Activated T-cell treated with anti-CD3 and anti-CD28 coated beads, Interleukin-2, amount 50 U/mL, for 4 hours (primary cell): ENCODE data around the gene EYA2. TPM values are rescaled to one million over a fixed set of nuclear protein-coding genes. Genes with fewer than 3 reads are reported as not detected.

Experiments
- ATAC-seq, 2 donors: fragments of 200-7000 bp; cut with Tn5 transposase; one replicate each; pipeline ENCODE4 v1.10.0; 2021
- DNase-seq: peaks from one replicate; pipeline ENCODE4 v3.0.0-alpha.2; 2020
- H3K27me3 Mint-ChIP-seq: one replicate; pipeline ENCODE4 v1.8.0; 2021; ENCODE audit warnings: low read depth, mixed read lengths
- H3K36me3 Mint-ChIP-seq: one replicate; pipeline ENCODE4 v1.8.0; 2022; ENCODE audit warnings: mixed read lengths; ENCODE audit not compliant: insufficient read depth
- H3K4me1 Mint-ChIP-seq: one replicate; pipeline ENCODE4 v1.8.0; 2021; ENCODE audit warnings: low read depth, mixed read lengths
- H3K4me3 Mint-ChIP-seq: one replicate; pipeline ENCODE4 v1.8.0; 2021; ENCODE audit warnings: mild to moderate bottlenecking, moderate library complexity, mixed read lengths
- H3K9me3 Mint-ChIP-seq: one replicate; pipeline ENCODE4 v1.8.0; 2021; ENCODE audit warnings: mixed read lengths
- total RNA-seq, 3 donors: library from RNA; stranded (reverse); gene quantifications; one replicate each; pipeline ENCODE4 v1.2.1, GENCODE V29; 2021

EYA2 gene
- total RNA-seq, 3 donors from 2014 or later: not detected

DNA sequence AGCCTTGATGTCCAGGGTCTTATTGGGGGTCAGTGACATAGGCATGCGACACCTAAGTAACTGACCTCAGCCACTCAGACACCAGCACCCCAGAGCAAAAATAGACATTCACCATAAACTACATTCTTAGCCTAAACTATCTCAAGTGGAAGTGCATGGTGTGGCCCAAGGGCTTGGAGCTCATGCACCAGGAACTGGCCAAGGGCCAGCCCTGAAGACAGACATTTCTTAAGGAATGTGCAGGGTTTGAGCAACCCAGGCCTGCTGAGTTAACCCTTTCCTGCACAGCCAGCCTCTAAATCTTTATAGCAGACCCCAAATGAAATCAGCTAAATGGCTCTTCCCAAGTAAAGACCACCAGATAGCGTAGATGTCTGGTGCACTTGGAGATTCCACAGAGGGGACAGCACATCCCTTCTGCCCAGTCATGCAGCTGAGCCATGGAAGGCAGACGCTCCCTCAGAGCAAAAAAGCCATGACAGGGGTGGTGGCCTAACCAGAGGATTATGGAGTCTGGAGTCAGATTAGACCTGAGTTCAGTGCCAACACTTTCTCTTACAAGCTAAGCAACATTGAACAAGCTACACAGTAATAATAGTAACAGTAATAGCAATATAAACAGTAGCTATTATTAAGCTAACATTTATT is 239.3 kb downstream of the EYA2 start:
- Mint-ChIP-seq H3K36me3 (no peaks in the 10 kb centered on the region), H3K4me1 (no peaks in the 10 kb centered on the region), H3K27me3 (peaks cover 12% of the 10 kb centered on the region), H3K9me3 (no peaks in the 10 kb centered on the region), H3K4me3 (no peak overlapping the region)
- DNase-seq: no peak
- ATAC-seq: no peak

- Mint-ChIP-seq H3K4me1 (no peaks in the 10 kb centered on the region), H3K27me3 (no peaks in the 10 kb centered on the region), H3K9me3 (no peaks in the 10 kb centered on the region), H3K4me3 (no peak overlapping the region), H3K36me3 (no peaks in the 10 kb centered on the region)
- DNase-seq (no peak), ATAC-seq (no peak)
These were observed 242.1 kb downstream of the EYA2 start for GRCh38 chr20:47136782-47137181.

DNA sequence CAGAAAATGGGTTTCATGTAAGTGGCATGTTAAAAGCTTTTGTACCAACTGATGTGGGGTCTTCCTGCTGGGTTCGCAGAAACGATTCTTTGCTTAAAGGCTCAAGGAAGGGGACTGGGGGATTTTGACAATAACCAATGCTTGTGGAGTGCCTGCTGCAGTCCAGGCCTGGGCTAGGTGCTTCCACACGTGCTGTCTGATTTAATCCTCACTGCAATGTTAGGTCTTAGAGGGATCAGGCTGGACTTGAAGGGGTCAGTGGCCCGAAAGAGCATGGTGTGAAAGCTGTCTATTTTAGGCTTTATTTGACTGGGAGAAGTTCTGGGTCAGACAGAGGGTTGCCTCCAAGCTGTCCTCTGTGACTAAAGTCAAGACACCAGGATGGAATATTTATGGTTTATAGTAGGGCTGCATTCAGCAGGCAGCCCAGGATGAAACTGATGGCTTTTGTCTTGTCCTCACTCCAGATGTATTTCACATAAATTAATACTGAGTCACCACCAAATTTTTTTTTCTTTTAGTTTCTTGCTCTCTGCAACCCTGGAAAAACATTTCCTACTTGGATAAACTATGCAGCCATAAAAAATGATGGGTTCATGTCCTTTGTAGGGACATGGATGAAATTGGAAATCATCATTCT is 242.7 kb downstream of the EYA2 start:
- DNase-seq (no peak), ATAC-seq (no peak)
- no peaks in the 10 kb centered on the region for H3K4me1 Mint-ChIP-seq
- no peaks in the 10 kb centered on the region for H3K9me3 Mint-ChIP-seq
- H3K27me3 Mint-ChIP-seq: no peaks in the 10 kb centered on the region
- H3K36me3 Mint-ChIP-seq: no peaks in the 10 kb centered on the region
- H3K4me3 Mint-ChIP-seq: no peak overlapping the region

DNA sequence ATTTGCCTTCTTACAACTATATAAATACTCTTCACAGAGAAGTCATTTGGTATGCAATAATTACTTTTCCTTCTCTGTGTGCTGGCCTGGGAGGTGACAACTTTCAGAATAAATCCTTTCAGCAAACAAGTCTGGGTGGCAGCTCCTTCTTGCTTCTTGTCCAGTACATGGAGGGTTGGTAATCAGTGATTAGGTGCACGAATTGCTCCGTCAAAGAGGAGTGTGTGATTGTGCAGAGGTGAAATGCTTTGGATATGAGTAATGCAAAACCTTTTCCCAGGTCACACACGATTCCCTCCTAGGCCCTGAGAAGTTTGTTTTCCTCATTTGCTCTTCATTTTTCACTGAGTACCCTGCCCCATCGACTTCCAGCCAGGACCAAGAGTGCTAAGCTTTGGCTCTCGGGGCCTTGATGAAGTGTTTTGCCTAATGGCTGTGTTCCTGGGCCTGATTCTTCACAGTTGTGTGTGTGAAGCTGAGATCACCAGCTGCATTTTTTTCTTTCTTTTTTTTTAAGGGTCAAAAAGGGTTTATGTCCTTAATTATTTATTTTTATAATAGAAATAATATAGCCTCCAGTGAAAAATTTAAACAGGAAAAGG is 245.4 kb downstream of the EYA2 start:
- no peaks in the 10 kb centered on the region for H3K27me3 Mint-ChIP-seq
- no peaks in the 10 kb centered on the region for H3K4me1 Mint-ChIP-seq
- ATAC-seq: no peak
- H3K36me3 Mint-ChIP-seq: no peaks in the 10 kb centered on the region
- no peaks in the 10 kb centered on the region for H3K9me3 Mint-ChIP-seq
- DNase-seq: no peak
- H3K4me3 Mint-ChIP-seq: no peak overlapping the region

GRCh38 chr20:47141350-47141921 is 246.8 kb downstream of the EYA2 start:
- ATAC-seq (no peak), DNase-seq (no peak)
- Mint-ChIP-seq H3K4me3 (no peak overlapping the region), H3K36me3 (no peaks in the 10 kb centered on the region), H3K4me1 (no peaks in the 10 kb centered on the region), H3K27me3 (peaks cover 4% of the 10 kb centered on the region), H3K9me3 (no peaks in the 10 kb centered on the region)

DNA sequence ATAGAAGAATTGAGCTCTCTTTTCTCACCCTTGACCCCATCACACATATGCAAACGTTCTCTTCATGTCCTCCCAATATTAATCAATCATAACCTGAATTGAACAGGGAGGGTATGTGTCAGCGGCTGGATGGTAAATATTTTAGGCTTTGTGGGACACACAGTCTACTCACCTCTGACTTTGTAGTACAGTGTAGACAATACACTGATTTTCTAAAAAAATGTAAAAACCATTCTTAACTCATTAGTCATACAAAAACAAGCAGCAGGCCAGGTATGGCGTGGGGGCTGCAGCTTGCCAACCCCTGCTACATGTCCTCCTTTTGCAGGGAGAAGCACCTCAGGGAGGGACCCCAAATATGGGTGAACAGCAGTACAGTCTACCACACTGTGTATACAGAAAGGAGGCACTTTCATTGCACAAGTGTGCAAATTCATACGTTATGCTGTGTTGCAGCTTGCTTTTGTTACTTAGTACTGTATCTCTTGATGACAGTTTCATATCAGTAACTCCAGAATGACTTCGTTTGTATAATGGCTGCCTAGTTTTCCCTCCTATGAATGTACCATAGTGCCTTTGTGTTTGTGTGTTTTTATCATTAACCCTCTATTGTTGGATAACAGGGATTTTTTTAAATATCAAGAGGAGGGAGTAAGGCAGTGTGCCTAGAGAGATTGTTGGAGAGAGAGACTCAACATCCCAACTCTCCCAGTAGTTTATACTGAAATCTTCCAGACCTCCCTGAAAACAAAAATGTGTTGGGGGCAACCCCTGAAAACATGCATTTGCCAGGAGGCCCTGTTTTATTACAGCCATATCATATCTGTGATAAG is 247.5 kb downstream of the EYA2 start:
- Mint-ChIP-seq H3K9me3 (no peaks in the 10 kb centered on the region), H3K36me3 (no peaks in the 10 kb centered on the region), H3K4me3 (no peak overlapping the region), H3K4me1 (no peaks in the 10 kb centered on the region), H3K27me3 (peaks cover 9% of the 10 kb centered on the region)
- DNase-seq (no peak), ATAC-seq (no peak)

GRCh38 chr20:47142774-47143170 is 248.1 kb downstream of the EYA2 start:
- Mint-ChIP-seq H3K4me1 (no peaks in the 10 kb centered on the region), H3K27me3 (peaks cover 10% of the 10 kb centered on the region), H3K36me3 (no peaks in the 10 kb centered on the region), H3K9me3 (no peaks in the 10 kb centered on the region), H3K4me3 (no peak overlapping the region)
- no peak for ATAC-seq
- DNase-seq: no peak

- peaks cover 10% of the 10 kb centered on the region for H3K27me3 Mint-ChIP-seq
- DNase-seq (no peak), ATAC-seq (no peak)
- H3K36me3 Mint-ChIP-seq: no peaks in the 10 kb centered on the region
- H3K9me3 Mint-ChIP-seq: no peaks in the 10 kb centered on the region
- H3K4me3 Mint-ChIP-seq: no peak overlapping the region
- no peaks in the 10 kb centered on the region for H3K4me1 Mint-ChIP-seq
These were observed 249.0 kb downstream of the EYA2 start for GRCh38 chr20:47143657-47144056.

- peaks cover 10% of the 10 kb centered on the region for H3K27me3 Mint-ChIP-seq
- no peak for ATAC-seq
- H3K36me3 Mint-ChIP-seq: no peaks in the 10 kb centered on the region
- H3K9me3 Mint-ChIP-seq: no peaks in the 10 kb centered on the region
- no peak overlapping the region for H3K4me3 Mint-ChIP-seq
- DNase-seq: no peak
- H3K4me1 Mint-ChIP-seq: no peaks in the 10 kb centered on the region
These were observed 249.8 kb downstream of the EYA2 start for GRCh38 chr20:47144463-47144862.

GRCh38 chr20:47146686-47147085 is 252.0 kb downstream of the EYA2 start:
- Mint-ChIP-seq H3K4me3 (no peak overlapping the region), H3K36me3 (no peaks in the 10 kb centered on the region), H3K4me1 (no peaks in the 10 kb centered on the region)

DNA sequence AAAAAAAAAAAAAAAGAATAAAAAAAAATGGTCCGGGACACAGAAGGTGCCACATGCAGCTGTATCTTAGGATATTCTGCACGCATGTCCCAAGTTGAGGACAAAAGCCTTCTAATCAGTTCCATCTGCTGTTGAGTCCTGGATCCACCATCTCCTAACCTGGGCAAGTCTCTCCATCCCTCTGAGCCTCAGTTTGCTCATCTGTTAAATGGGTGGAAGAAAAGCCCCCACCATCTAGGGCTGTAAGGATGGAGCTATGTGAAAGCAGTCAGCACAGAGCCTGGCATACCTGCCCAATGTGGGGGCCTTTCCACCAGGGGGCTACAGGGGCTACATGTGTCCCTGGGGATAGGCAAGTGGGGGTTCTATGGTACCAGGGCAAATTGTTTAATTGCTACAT is 253.4 kb downstream of the EYA2 start:
- H3K9me3 Mint-ChIP-seq: no peaks in the 10 kb centered on the region
- no peak overlapping the region for H3K4me3 Mint-ChIP-seq
- H3K27me3 Mint-ChIP-seq: peaks cover 22% of the 10 kb centered on the region
- no peaks in the 10 kb centered on the region for H3K4me1 Mint-ChIP-seq
- DNase-seq (no peak), ATAC-seq (no peak)
- no peaks in the 10 kb centered on the region for H3K36me3 Mint-ChIP-seq

More at GRCh38 chr20:47146686-47147085, 252.0 kb downstream of the EYA2 start:
- no peak for ATAC-seq
- DNase-seq: no peak
- peaks cover 18% of the 10 kb centered on the region for H3K27me3 Mint-ChIP-seq
- H3K9me3 Mint-ChIP-seq: no peaks in the 10 kb centered on the region

DNA sequence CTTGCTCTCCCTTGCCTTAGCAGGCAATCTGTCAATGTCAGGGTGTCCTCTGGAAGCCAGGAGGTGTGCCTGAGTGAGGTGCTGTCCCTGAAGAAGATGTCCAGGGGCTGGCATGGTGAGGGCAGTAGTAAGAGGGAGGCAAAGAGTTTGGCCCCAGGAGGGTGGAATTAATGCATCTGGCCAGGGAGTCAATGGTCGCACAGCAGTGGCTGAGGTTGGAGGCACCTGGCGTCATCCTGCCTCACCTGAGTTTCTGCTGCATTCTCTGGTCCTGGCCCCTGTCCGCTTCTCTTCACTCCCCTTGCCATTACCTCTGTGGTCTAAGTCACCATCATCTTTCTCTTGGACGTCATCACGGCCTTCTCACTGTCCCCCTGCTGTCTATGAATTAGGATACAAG is 255.3 kb downstream of the EYA2 start:
- ATAC-seq: no peak
- peaks cover 30% of the 10 kb centered on the region for H3K27me3 Mint-ChIP-seq
- no peak for DNase-seq
- no peaks in the 10 kb centered on the region for H3K4me1 Mint-ChIP-seq
- H3K4me3 Mint-ChIP-seq: no peak overlapping the region
- H3K36me3 Mint-ChIP-seq: no peaks in the 10 kb centered on the region
- H3K9me3 Mint-ChIP-seq: no peaks in the 10 kb centered on the region

DNA sequence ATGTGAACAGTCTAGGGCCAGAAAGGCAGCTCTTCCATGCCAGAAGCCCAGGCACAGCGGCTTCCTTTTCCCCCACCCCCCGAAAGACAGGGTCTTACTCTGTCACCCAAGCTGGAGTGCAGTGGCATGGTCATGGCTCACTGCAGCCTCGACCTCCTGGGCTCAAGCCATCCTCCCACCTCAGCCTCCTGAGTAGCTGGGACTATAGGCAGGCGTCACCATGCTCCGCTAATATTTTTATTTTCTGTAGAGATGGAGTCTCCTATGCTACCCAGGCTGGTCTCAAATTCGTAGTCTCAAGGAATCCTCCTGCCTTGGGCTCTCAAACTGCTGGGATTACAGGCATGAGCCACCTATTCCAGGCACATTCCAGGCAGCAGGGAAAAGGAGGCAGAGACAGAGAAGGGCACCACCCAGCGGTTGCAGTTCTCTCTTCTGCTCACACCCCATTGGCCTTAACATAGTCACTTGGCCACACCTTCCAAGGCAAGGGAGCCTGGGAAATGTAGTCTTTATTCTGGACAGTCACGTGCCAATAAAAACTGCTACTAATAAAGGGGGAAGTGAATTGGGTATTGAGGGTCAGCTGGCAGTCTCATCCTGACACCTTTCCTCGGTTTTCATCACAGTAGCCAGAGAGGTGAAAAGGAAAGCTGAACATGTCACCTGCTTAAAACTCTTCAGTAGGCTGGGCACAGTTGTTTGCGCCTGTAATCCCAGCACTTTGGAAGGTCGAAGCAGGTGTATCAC is 255.9 kb downstream of the EYA2 start:
- no peaks in the 10 kb centered on the region for H3K36me3 Mint-ChIP-seq
- ATAC-seq: peak; percentile 63 to 89
- no peak for DNase-seq
- no peaks in the 10 kb centered on the region for H3K4me1 Mint-ChIP-seq
- no peaks in the 10 kb centered on the region for H3K9me3 Mint-ChIP-seq
- H3K4me3 Mint-ChIP-seq: no peak overlapping the region
- H3K27me3 Mint-ChIP-seq: peaks cover 30% of the 10 kb centered on the region

- no peak for DNase-seq
- H3K4me3 Mint-ChIP-seq: no peak overlapping the region
- ATAC-seq: no peak
- peaks cover 26% of the 10 kb centered on the region for H3K27me3 Mint-ChIP-seq
- H3K36me3 Mint-ChIP-seq: no peaks in the 10 kb centered on the region
- H3K4me1 Mint-ChIP-seq: no peaks in the 10 kb centered on the region
- H3K9me3 Mint-ChIP-seq: no peaks in the 10 kb centered on the region
These were observed 257.4 kb downstream of the EYA2 start for GRCh38 chr20:47152068-47152467.
